SK-N-SH (cell line): ENCODE results near the gene CPLX3. TPM values are rescaled to one million over a fixed set of nuclear protein-coding genes. Genes with fewer than 3 reads are reported as not detected.

Experiments used
- CTCF ChIA-PET: fragments of 300-600, 350-600 bp; formaldehyde crosslinking; extraction: SDS; loops from one replicate; lab custom pipeline; 2021; lab: Yijun Ruan, JAX
- POLR2A ChIA-PET: fragments of 350-600 bp; sonication (Branson Sonifier 250); formaldehyde crosslinking; extraction: SDS; loops from one replicate; lab custom pipeline; 2020; ENCODE audit warnings: antibody characterized with exemption, inconsistent platforms; lab: Yijun Ruan, JAX
- DNase-seq: peaks from one replicate; pipeline ENCODE4 v3.0.0; 2012
- H2AFZ ChIP-seq: fragments of 200-600 bp; sonication (generic); 2 replicates; pipeline ENCODE4 v1.8.1; 2016; ENCODE audit warnings: antibody characterized with exemption, mild to moderate bottlenecking, low read depth
- H3F3A ChIP-seq: fragments of 200-600 bp; sonication (generic); replicated peaks from 2 replicates; pipeline ENCODE3; 2016; ENCODE audit warnings: antibody characterized with exemption, mild to moderate bottlenecking; ENCODE audit not compliant: insufficient read depth
- H3K27ac ChIP-seq, 2 experiments: fragments of 200-500 bp in 1 of 2; fragments of 200-600 bp in 1 of 2; sonication (Bioruptor generic) in 1 of 2; sonication (generic), shearing (Covaris generic) in 1 of 2; 2 replicates each; pipeline versions ENCODE4 v1.5.1 to v1.6.1; 2014 to 2016; ENCODE audit warnings: low read depth in 2 of 2, inconsistent platforms in 1 of 2, low read length in 1 of 2, mild to moderate bottlenecking in 1 of 2, mixed read lengths in 1 of 2
- H3K27me3 ChIP-seq: fragments of 200-600 bp; sonication (generic), shearing (Covaris generic); 2 replicates; pipeline ENCODE4 v1.6.1; 2016; ENCODE audit warnings: mixed run types; ENCODE audit not compliant: insufficient read depth
- H3K36me3 ChIP-seq, 2 experiments: fragments of 200-500 bp in 1 of 2; fragments of 200-600 bp in 1 of 2; sonication (Bioruptor generic) in 1 of 2; sonication (generic) in 1 of 2; replicated peaks in 1 of 2; 2 replicates each; pipeline versions ENCODE3 to v1.5.1; 2014 to 2016; ENCODE audit warnings: low read length in 1 of 2, mild to moderate bottlenecking in 1 of 2; ENCODE audit not compliant: insufficient read depth in 2 of 2, control insufficient read depth in 1 of 2
- H3K4me1 ChIP-seq, 2 experiments: fragments of 200-500 bp in 1 of 2; fragments of 200-600 bp in 1 of 2; sonication (Bioruptor generic) in 1 of 2; sonication (generic), shearing (Covaris generic) in 1 of 2; 2 replicates each; pipeline versions ENCODE4 v1.5.1 to v1.6.1; 2014 to 2016; ENCODE audit warnings: low read depth in 1 of 2, low read length in 1 of 2, mixed run types in 1 of 2; ENCODE audit not compliant: insufficient read depth in 2 of 2, control insufficient read depth in 1 of 2
- H3K4me2 ChIP-seq: fragments of 200-600 bp; sonication (generic), shearing (Covaris generic); 2 replicates; pipeline ENCODE4 v1.6.1; 2017; ENCODE audit warnings: mixed run types
- H3K4me3 ChIP-seq, 2 experiments: fragments of 200-500 bp in 1 of 2; fragments of 200-600 bp in 1 of 2; sonication (Bioruptor generic) in 1 of 2; sonication (generic), shearing (Covaris generic) in 1 of 2; 2 replicates each; pipeline versions ENCODE4 v1.5.1 to v1.8.1; 2014 to 2016; ENCODE audit warnings: low read depth in 2 of 2, inconsistent platforms in 1 of 2, low read length in 1 of 2, mild to moderate bottlenecking in 1 of 2, mixed read lengths in 1 of 2, moderate library complexity in 1 of 2
- H3K79me2 ChIP-seq: fragments of 200-600 bp; sonication (generic); 2 replicates; pipeline ENCODE4 v1.8.1; 2017; ENCODE audit warnings: mild to moderate bottlenecking; ENCODE audit not compliant: insufficient read depth
- H3K9ac ChIP-seq: fragments of 200-600 bp; sonication (generic); 2 replicates; pipeline ENCODE4 v1.6.1; 2017; ENCODE audit warnings: mixed run types
- H3K9me2 ChIP-seq: fragments of 200-600 bp; sonication (generic); 2 replicates; pipeline ENCODE4 v1.6.1; 2017; ENCODE audit warnings: mixed run types
- H3K9me3 ChIP-seq: fragments of 200-600 bp; sonication (generic); 2 replicates; pipeline ENCODE4 v1.6.1; 2017; ENCODE audit warnings: mixed run types, mild to moderate bottlenecking, moderate library complexity
- H4K20me1 ChIP-seq: fragments of 200-600 bp; sonication (generic); 2 replicates; pipeline ENCODE4 v1.6.1; 2017; ENCODE audit warnings: mild to moderate bottlenecking, mixed run types; ENCODE audit not compliant: insufficient read depth
- CHD2 ChIP-seq: fragments of 150-350 bp; IDR thresholded peaks from 2 replicates; pipeline ENCODE4 v1.6.1; 2018; ENCODE audit warnings: low read length; ENCODE audit not compliant: partially characterized antibody
- EZH2phosphoT487 ChIP-seq: fragments of 200-600 bp; sonication (generic); IDR thresholded peaks from 2 replicates; pipeline ENCODE4 v1.6.1; 2017; ENCODE audit warnings: low read depth, mixed run types, mild to moderate bottlenecking, antibody characterized with exemption, moderate library complexity, borderline replicate concordance
- FOXJ3 ChIP-seq: sonication (generic); formaldehyde crosslinking; IDR thresholded peaks from 2 replicates; pipeline ENCODE4 v1.5.1; 2020; ENCODE audit warnings: mild to moderate bottlenecking, missing genetic modification reagents
- FOXM1 ChIP-seq: IDR thresholded peaks from 2 replicates; pipeline ENCODE4 v1.4.0; 2012; ENCODE audit warnings: low read depth, mild to moderate bottlenecking
- JUND ChIP-seq: IDR thresholded peaks from 2 replicates; pipeline ENCODE4 v1.4.0; 2012
- MXI1 ChIP-seq: IDR thresholded peaks from 2 replicates; pipeline ENCODE4 v1.6.1; 2012; ENCODE audit warnings: mild to moderate bottlenecking, low read depth, low read length, improper control_type of control experiment
- NRF1 ChIP-seq: IDR thresholded peaks from 2 replicates; pipeline ENCODE4 v1.6.1; 2012; ENCODE audit warnings: low read depth, mild to moderate bottlenecking, low read length
- POLR2AphosphoS5 ChIP-seq: IDR thresholded peaks from 2 replicates; pipeline ENCODE4 v1.6.1; 2012; ENCODE audit warnings: low read depth, low read length
- RAD21 ChIP-seq: IDR thresholded peaks from 2 replicates; pipeline ENCODE4 v1.6.1; 2012; ENCODE audit warnings: mild to moderate bottlenecking, low read length
- RCOR1 ChIP-seq: fragments of 150-350 bp; IDR thresholded peaks from 2 replicates; pipeline ENCODE4 v1.6.1; 2017; ENCODE audit warnings: antibody characterized with exemption, low read length
- RFX5 ChIP-seq: IDR thresholded peaks from 2 replicates; pipeline ENCODE4 v1.6.1; 2012; ENCODE audit warnings: mild to moderate bottlenecking, improper control_type of control experiment, low read length
- RXRA ChIP-seq: IDR thresholded peaks from 2 replicates; pipeline ENCODE4 v1.4.0; 2012; ENCODE audit warnings: low read depth, mild to moderate bottlenecking, borderline replicate concordance
- TCF12 ChIP-seq: IDR thresholded peaks from 2 replicates; pipeline ENCODE4 v1.4.0; 2012
- YY1 ChIP-seq: IDR thresholded peaks from 2 replicates; pipeline ENCODE4 v1.4.0; 2012; ENCODE audit warnings: low read depth, mild to moderate bottlenecking
- WGBS: methylation state at CpG from one replicate; pipeline ENCODE4 v1.1.6; 2017; ENCODE audit warnings: low lambda C conversion rate; 5-methylcytosine and 5-hydroxymethylcytosine counted together
- polyA plus RNA-seq, 3 experiments: library from polyadenylated mRNA; depleted of rRNA; stranded (reverse); fragments of >200 nt; gene quantifications; 2 replicates each; pipeline ENCODE4 v1.2.3, GENCODE V29; 2012
- TF ChIP-seq, protein P1 (sequence below): fragments of 150-350 bp; IDR thresholded peaks from 2 replicates; pipeline ENCODE4 v1.6.1; 2016; ENCODE audit warnings: mild to moderate bottlenecking, low read depth, low read length
- TF ChIP-seq, protein P2 (sequence below): IDR thresholded peaks from 2 replicates; pipeline ENCODE4 v1.4.0; 2012; ENCODE audit warnings: low read depth, borderline replicate concordance
- TF ChIP-seq, protein P3 (sequence below): IDR thresholded peaks from 2 replicates; pipeline ENCODE4 v1.6.1; 2012; ENCODE audit warnings: mild to moderate bottlenecking, low read depth, low read length, moderate library complexity
- TF ChIP-seq, protein P4 (sequence below): IDR thresholded peaks from 2 replicates; pipeline ENCODE4 v1.4.0; 2012; ENCODE audit warnings: low read depth
- TF ChIP-seq, protein P5 (sequence below): fragments of 150-350 bp; IDR thresholded peaks from 2 replicates; pipeline ENCODE4 v1.6.1; 2017; ENCODE audit warnings: antibody characterized with exemption, low read length, low read depth, borderline replicate concordance
- TF ChIP-seq, protein P6 (sequence below): IDR thresholded peaks from 2 replicates; pipeline ENCODE4; 2012

Gene CPLX3
- polyA plus RNA-seq, 1 of the 3 experiments (the other 2 are of a cell fraction): not detected

DNA sequence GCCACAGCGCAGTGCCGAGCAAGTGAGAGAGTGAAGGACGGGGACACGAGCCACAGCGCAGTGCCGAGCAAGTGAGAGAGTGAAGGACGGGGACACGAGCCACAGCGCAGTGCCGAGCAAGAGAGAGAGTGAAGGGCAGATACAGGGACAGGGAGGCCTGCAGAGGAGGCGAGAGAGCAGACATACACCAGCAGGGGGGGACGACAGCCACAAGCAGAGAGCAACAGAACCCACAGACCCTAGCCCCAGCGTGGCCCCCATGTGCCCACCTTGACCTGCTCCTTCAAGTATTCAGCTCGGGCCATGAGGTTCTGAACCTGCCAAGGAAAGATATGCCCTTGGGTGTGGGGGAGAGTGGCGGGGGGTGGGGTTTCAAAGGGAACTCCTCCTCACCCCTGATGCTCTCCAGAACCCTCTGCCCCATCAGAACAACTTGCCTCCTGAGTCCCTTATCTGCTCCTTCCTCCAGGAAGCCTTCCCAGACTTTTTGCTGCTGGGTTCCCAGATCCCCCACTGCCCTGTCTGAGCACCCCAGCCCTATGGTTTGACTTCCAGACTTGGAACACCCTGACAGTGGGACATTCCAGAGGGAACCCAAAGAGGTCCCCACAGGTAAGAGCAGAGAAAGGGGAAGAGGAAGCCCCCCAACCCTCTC is 11.2 kb downstream of the CPLX3 start:
- H4K20me1 ChIP-seq: no peaks in the 10 kb centered on the region
- H3K4me1 ChIP-seq: peaks cover 0 to 9% of the 10 kb centered on the region in 2 experiments; a peak in 2 of 4 replicates
- peaks cover 0 to 31% of the 10 kb centered on the region in 2 experiments for H3K36me3 ChIP-seq
- H3K4me3 ChIP-seq: no peak overlapping the region
- CTCF ChIA-PET: interaction anchor here (0.9 to 10.8 kb wide), 11 partner anchors 10 to 216 kb away, joined by 3 to 95 read pairs (median 4); partner anchors contain the start of gene CSK
- no peak for DNase-seq
- no peak overlapping the region for H2AFZ ChIP-seq
- no peaks in the 10 kb centered on the region for H3K9me3 ChIP-seq
- WGBS: 92% methylated on average over 14 of the region's 15 CpGs
- no peaks in the 10 kb centered on the region for H3K79me2 ChIP-seq
- H3K9ac ChIP-seq: no peak overlapping the region
- H3K27ac ChIP-seq: no peak overlapping the region
- no peak overlapping the region for H3K4me2 ChIP-seq
- no peaks in the 10 kb centered on the region for H3F3A ChIP-seq
- no peaks in the 10 kb centered on the region for H3K9me2 ChIP-seq
- TF ChIP-seq, protein P1, sequence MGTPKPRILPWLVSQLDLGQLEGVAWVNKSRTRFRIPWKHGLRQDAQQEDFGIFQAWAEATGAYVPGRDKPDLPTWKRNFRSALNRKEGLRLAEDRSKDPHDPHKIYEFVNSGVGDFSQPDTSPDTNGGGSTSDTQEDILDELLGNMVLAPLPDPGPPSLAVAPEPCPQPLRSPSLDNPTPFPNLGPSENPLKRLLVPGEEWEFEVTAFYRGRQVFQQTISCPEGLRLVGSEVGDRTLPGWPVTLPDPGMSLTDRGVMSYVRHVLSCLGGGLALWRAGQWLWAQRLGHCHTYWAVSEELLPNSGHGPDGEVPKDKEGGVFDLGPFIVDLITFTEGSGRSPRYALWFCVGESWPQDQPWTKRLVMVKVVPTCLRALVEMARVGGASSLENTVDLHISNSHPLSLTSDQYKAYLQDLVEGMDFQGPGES: no peak
- TF ChIP-seq FOXM1: no peak
- TF ChIP-seq, protein P2, sequence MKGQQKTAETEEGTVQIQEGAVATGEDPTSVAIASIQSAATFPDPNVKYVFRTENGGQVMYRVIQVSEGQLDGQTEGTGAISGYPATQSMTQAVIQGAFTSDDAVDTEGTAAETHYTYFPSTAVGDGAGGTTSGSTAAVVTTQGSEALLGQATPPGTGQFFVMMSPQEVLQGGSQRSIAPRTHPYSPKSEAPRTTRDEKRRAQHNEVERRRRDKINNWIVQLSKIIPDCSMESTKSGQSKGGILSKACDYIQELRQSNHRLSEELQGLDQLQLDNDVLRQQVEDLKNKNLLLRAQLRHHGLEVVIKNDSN: no peak
- TF ChIP-seq, protein P3, sequence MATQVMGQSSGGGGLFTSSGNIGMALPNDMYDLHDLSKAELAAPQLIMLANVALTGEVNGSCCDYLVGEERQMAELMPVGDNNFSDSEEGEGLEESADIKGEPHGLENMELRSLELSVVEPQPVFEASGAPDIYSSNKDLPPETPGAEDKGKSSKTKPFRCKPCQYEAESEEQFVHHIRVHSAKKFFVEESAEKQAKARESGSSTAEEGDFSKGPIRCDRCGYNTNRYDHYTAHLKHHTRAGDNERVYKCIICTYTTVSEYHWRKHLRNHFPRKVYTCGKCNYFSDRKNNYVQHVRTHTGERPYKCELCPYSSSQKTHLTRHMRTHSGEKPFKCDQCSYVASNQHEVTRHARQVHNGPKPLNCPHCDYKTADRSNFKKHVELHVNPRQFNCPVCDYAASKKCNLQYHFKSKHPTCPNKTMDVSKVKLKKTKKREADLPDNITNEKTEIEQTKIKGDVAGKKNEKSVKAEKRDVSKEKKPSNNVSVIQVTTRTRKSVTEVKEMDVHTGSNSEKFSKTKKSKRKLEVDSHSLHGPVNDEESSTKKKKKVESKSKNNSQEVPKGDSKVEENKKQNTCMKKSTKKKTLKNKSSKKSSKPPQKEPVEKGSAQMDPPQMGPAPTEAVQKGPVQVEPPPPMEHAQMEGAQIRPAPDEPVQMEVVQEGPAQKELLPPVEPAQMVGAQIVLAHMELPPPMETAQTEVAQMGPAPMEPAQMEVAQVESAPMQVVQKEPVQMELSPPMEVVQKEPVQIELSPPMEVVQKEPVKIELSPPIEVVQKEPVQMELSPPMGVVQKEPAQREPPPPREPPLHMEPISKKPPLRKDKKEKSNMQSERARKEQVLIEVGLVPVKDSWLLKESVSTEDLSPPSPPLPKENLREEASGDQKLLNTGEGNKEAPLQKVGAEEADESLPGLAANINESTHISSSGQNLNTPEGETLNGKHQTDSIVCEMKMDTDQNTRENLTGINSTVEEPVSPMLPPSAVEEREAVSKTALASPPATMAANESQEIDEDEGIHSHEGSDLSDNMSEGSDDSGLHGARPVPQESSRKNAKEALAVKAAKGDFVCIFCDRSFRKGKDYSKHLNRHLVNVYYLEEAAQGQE: no peak
- no peak for TF ChIP-seq CHD2
- TF ChIP-seq TCF12: no peak
- TF ChIP-seq RFX5: no peak
- TF ChIP-seq EZH2phosphoT487: no peak
- TF ChIP-seq, protein P4, sequence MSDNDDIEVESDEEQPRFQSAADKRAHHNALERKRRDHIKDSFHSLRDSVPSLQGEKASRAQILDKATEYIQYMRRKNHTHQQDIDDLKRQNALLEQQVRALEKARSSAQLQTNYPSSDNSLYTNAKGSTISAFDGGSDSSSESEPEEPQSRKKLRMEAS: no peak
- TF ChIP-seq, protein P5, sequence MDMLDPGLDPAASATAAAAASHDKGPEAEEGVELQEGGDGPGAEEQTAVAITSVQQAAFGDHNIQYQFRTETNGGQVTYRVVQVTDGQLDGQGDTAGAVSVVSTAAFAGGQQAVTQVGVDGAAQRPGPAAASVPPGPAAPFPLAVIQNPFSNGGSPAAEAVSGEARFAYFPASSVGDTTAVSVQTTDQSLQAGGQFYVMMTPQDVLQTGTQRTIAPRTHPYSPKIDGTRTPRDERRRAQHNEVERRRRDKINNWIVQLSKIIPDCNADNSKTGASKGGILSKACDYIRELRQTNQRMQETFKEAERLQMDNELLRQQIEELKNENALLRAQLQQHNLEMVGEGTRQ: no peak
- no peak for TF ChIP-seq POLR2AphosphoS5
- no peak for TF ChIP-seq NRF1
- no peak for TF ChIP-seq RAD21
- TF ChIP-seq JUND: no peak
- TF ChIP-seq YY1: no peak
- no peak for TF ChIP-seq RXRA
- no peak for TF ChIP-seq MXI1
- TF ChIP-seq, protein P6, sequence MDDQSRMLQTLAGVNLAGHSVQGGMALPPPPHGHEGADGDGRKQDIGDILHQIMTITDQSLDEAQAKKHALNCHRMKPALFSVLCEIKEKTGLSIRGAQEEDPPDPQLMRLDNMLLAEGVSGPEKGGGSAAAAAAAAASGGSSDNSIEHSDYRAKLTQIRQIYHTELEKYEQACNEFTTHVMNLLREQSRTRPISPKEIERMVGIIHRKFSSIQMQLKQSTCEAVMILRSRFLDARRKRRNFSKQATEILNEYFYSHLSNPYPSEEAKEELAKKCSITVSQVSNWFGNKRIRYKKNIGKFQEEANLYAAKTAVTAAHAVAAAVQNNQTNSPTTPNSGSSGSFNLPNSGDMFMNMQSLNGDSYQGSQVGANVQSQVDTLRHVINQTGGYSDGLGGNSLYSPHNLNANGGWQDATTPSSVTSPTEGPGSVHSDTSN: no peak
- no peak for TF ChIP-seq RCOR1
- no peak for TF ChIP-seq FOXJ3 (CRISPR knock-in tag)
- TF ChIP-seq, all 33 proteins: peak for 0
- no peaks in the 10 kb centered on the region for H3K27me3 ChIP-seq
- POLR2A ChIA-PET: no interaction called here
